Caco-2 (cell line): Measurements from ENCODE around the gene TENM3. TPM values are rescaled to one million over a fixed set of nuclear protein-coding genes. Genes with fewer than 3 reads are reported as not detected.

ENCODE experiments used
- BruUV-seq: library from RNA; stranded (reverse); fragments of 400-500 nt; replicated peaks from 2 replicates; lab custom pipeline; 2021; lab: Mats Ljungman, UMichigan
- CTCF ChIA-PET: fragments of 300-600 bp; sonication (Branson Sonifier 250); formaldehyde crosslinking; loops from one replicate; lab custom pipeline; 2022; ENCODE audit warnings: antibody characterized with exemption; lab: Charles Lee
- POLR2A ChIA-PET: fragments of 300-600 bp; sonication (Branson Sonifier 250); formaldehyde crosslinking; loops from one replicate; lab custom pipeline; 2022; ENCODE audit warnings: antibody characterized with exemption; lab: Charles Lee
- DNase-seq, 2 experiments: peaks; one replicate each; pipeline versions ENCODE4 v3.0.0 to v3.0.0-alpha.2; 2020 to 2022
- H3K27me3 ChIP-seq: replicated peaks from 2 replicates; pipeline ENCODE4 v1.6.0; 2011; ENCODE audit warnings: low read length; ENCODE audit not compliant: control insufficient read depth, insufficient read depth
- H3K36me3 ChIP-seq: 2 replicates; pipeline ENCODE4 v1.5.1; 2011; ENCODE audit warnings: low read length; ENCODE audit not compliant: control insufficient read depth, insufficient read depth
- H3K4me1 ChIP-seq: fragments of 250-450 bp; sonication (Bioruptor Pico); 2 replicates; pipeline ENCODE4 v1.5.1; 2020; ENCODE audit warnings: mild to moderate bottlenecking
- H3K4me3 ChIP-seq: 2 replicates; pipeline ENCODE4 v1.5.1; 2011; ENCODE audit warnings: low read depth, mild to moderate bottlenecking, control low read depth, low read length
- H3K9me3 ChIP-seq: fragments of 250-450 bp; sonication (Bioruptor Pico); 2 replicates; pipeline ENCODE4 v1.5.1; 2020; ENCODE audit warnings: mild to moderate bottlenecking, moderate library complexity
- H3K27ac Mint-ChIP-seq: one replicate; pipeline ENCODE4 v1.8.0; 2022; ENCODE audit warnings: mixed read lengths; ENCODE audit not compliant: unreplicated experiment
- H3K27me3 Mint-ChIP-seq: one replicate; pipeline ENCODE4 v1.8.0; 2022; ENCODE audit warnings: mixed read lengths; ENCODE audit not compliant: insufficient read depth, unreplicated experiment
- H3K36me3 Mint-ChIP-seq: one replicate; pipeline ENCODE4 v1.8.0; 2022; ENCODE audit warnings: mild to moderate bottlenecking, mixed read lengths; ENCODE audit not compliant: insufficient read depth, unreplicated experiment
- H3K4me1 Mint-ChIP-seq: one replicate; pipeline ENCODE4 v1.8.0; 2022; ENCODE audit warnings: low read depth, mixed read lengths; ENCODE audit not compliant: unreplicated experiment
- H3K4me3 Mint-ChIP-seq: one replicate; pipeline ENCODE4 v1.8.0; 2022; ENCODE audit warnings: mild to moderate bottlenecking, moderate library complexity, mixed read lengths; ENCODE audit not compliant: unreplicated experiment
- H3K9me3 Mint-ChIP-seq: one replicate; pipeline ENCODE4 v1.8.0; 2022; ENCODE audit warnings: mixed read lengths; ENCODE audit not compliant: unreplicated experiment
- CTCF ChIP-seq, 2 experiments: fragments of 200-600 bp in 1 of 2; IDR thresholded peaks; 1 replicate in 1 of 2; 2 replicates in 1 of 2; pipeline versions ENCODE4 v1.5.1 to v1.8.0; 2011 to 2022; ENCODE audit warnings: antibody characterized with exemption in 1 of 2, control low read depth in 1 of 2, inconsistent platforms in 1 of 2, low read depth in 1 of 2, low read length in 1 of 2, mild to moderate bottlenecking in 1 of 2, moderate library complexity in 1 of 2; ENCODE audit not compliant: insufficient read depth in 1 of 2, severe bottlenecking in 1 of 2, unreplicated experiment in 1 of 2
- intact Hi-C: fragments of 100-400 bp; cut with micrococcal nuclease; formaldehyde crosslinking; loops from one replicate; pipeline ENCODE4 v1.10.0; 2022; ENCODE audit not compliant: unreplicated experiment
- total RNA-seq: library from RNA; stranded (reverse); gene quantifications from 2 replicates; pipeline ENCODE4 v1.2.3, GENCODE V29; 2022

Gene TENM3
- total RNA-seq, 1 experiment from 2014 or later = 94.7 TPM

GRCh38 chr4:182805750-182806149, 562.5 kb downstream of the TENM3 start:
- Histone ChIP-seq H3K27me3 (no peaks in the 10 kb centered on the region), H3K4me1 (no peaks in the 10 kb centered on the region), H3K4me3 (no peak overlapping the region), H3K9me3 (peaks cover 15% of the 10 kb centered on the region), H3K36me3 (no peaks in the 10 kb centered on the region)
- Mint-ChIP-seq H3K27ac (no peak overlapping the region), H3K36me3 (peaks cover 18% of the 10 kb centered on the region), H3K4me1 (no peaks in the 10 kb centered on the region), H3K9me3 (no peaks in the 10 kb centered on the region), H3K4me3 (no peak overlapping the region), H3K27me3 (no peaks in the 10 kb centered on the region)
- BruUV-seq = no TSS peak
- POLR2A ChIA-PET = no interaction called here
- no peak for TF ChIP-seq CTCF (IDR thresholded peaks at IDR 0.05; ENCODE audit: insufficient read depth in 1 of 2, low read depth in 1 of 2, low read length in 1 of 2, severe bottlenecking in 1 of 2, unreplicated experiment in 1 of 2)
- intact Hi-C loops = loop anchor here (1.0 to 10.0 kb wide), 4 partner anchors 119 to 1238 kb away; no protein-coding TSS in a partner anchor
- CTCF ChIA-PET = interaction anchor here (0.6 kb wide), 3 partner anchors 227 to 1388 kb away, joined by 3 to 5 read pairs (median 3); no protein-coding TSS in a partner anchor
- DNase-seq = no peak

GRCh38 chr4:182806259-182807252, 563.4 kb downstream of the TENM3 start:
- Mint-ChIP-seq H3K4me3 (peak overlapping the region; percentile 77), H3K4me1 (no peaks in the 10 kb centered on the region), H3K27ac (peak overlapping the region; percentile 31), H3K27me3 (no peaks in the 10 kb centered on the region), H3K9me3 (peaks cover under 1% of the 10 kb centered on the region), H3K36me3 (peaks cover 13% of the 10 kb centered on the region)
- peak; percentile 67 to 84 for DNase-seq
- TF ChIP-seq CTCF (IDR thresholded peaks at IDR 0.05; ENCODE audit: insufficient read depth in 1 of 2, low read depth in 1 of 2, low read length in 1 of 2, severe bottlenecking in 1 of 2, unreplicated experiment in 1 of 2) = peak; percentile 87 to 96
- Histone ChIP-seq H3K27me3 (no peaks in the 10 kb centered on the region), H3K36me3 (no peaks in the 10 kb centered on the region), H3K4me1 (no peaks in the 10 kb centered on the region), H3K4me3 (peak overlapping the region; percentile 42), H3K9me3 (peaks cover 15% of the 10 kb centered on the region)
- no TSS peak for BruUV-seq
- POLR2A ChIA-PET = no interaction called here
- intact Hi-C loops = loop anchor here (1.0 to 10.0 kb wide), 4 partner anchors 118 to 1239 kb away; no protein-coding TSS in a partner anchor
- CTCF ChIA-PET = interaction anchor here (0.6 kb wide), 3 partner anchors 228 to 1389 kb away, joined by 3 to 5 read pairs (median 3); no protein-coding TSS in a partner anchor

DNA sequence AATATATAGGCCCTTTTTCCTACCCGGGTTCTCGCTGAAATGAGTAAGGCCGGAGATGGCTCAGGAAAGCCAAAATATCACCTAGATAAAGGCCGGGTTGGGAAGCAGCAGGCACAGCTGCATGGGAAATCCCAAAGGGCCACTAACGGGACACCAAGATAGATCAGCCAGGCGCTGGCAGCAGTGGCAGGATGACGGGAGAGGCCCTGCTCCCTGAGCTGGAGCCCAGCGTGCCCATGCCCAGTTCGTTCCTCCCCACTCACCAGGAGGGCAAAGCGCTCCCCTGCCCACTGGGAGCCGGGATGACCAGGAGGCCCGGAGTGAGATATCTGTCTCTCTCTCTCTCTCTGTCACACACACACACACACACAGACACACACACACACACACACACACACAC, 564.1 kb downstream of the TENM3 start:
- no peaks in the 10 kb centered on the region for H3K4me1 ChIP-seq
- intact Hi-C loops = loop anchor here (5.0 to 10.0 kb wide), 3 partner anchors 117 to 1240 kb away; no protein-coding TSS in a partner anchor
- no peaks in the 10 kb centered on the region for H3K27me3 ChIP-seq
- H3K9me3 ChIP-seq = peaks cover 15% of the 10 kb centered on the region
- Mint-ChIP-seq H3K4me3 (no peak overlapping the region), H3K27ac (no peak overlapping the region), H3K4me1 (no peaks in the 10 kb centered on the region), H3K36me3 (peaks cover 15% of the 10 kb centered on the region), H3K9me3 (peaks cover 8% of the 10 kb centered on the region), H3K27me3 (no peaks in the 10 kb centered on the region)
- H3K4me3 ChIP-seq = no peak overlapping the region
- DNase-seq = no peak
- TF ChIP-seq CTCF (IDR thresholded peaks at IDR 0.05; ENCODE audit: insufficient read depth in 1 of 2, low read depth in 1 of 2, low read length in 1 of 2, severe bottlenecking in 1 of 2, unreplicated experiment in 1 of 2) = no peak
- BruUV-seq = no TSS peak
- POLR2A ChIA-PET = no interaction called here
- no peaks in the 10 kb centered on the region for H3K36me3 ChIP-seq
- CTCF ChIA-PET = no interaction called here
